GM12878 (cell line): Measurements from ENCODE around the gene TRAF3IP3. TPM values are rescaled to one million over a fixed set of nuclear protein-coding genes. Genes with fewer than 3 reads are reported as not detected.

Experiments
- ATAC-seq: fragments of 200-7000 bp; cut with Tn5 transposase; 3 replicates; pipeline ENCODE4 v1.9.1; 2020; ENCODE audit warnings: mild to moderate bottlenecking, moderate library complexity
- BruUV-seq: library from RNA; stranded (reverse); fragments of 400-500 nt; replicated peaks from 2 replicates; lab custom pipeline; 2021; lab: Mats Ljungman, UMichigan
- CTCF ChIA-PET: fragments of 300-600 bp; sonication (Branson Sonifier 250); formaldehyde crosslinking; extraction: SDS; loops from one replicate; lab custom pipeline; 2021; ENCODE audit warnings: inconsistent platforms; lab: Yijun Ruan, JAX
- POLR2A ChIA-PET: fragments of 350-600 bp; formaldehyde crosslinking; extraction: SDS; loops from one replicate; lab custom pipeline; 2021; ENCODE audit warnings: inconsistent platforms; lab: Charles Lee
- RAD21 ChIA-PET: fragments of 300-600 bp; sonication (Branson Sonifier 250); formaldehyde crosslinking; loops from one replicate; lab custom pipeline; 2023; ENCODE audit warnings: antibody characterized with exemption; ENCODE audit not compliant: unreplicated experiment; lab: Charles Lee
- SMC1A ChIA-PET: fragments of 300-600 bp; sonication (Branson Sonifier 250); formaldehyde crosslinking; loops from one replicate; lab custom pipeline; 2023; ENCODE audit not compliant: unreplicated experiment, uncharacterized antibody; lab: Charles Lee
- DNase-seq: peaks from one replicate; pipeline ENCODE4 v3.0.0-alpha.2; 2011; ENCODE audit warnings: low read depth, low spot score
- FAIRE-seq: peaks from 3 replicates; lab custom pipeline; 2011; peaks lifted over from hg19 to GRCh38; lab: Jason Lieb, UNC
- H2AFZ ChIP-seq: 2 replicates; pipeline ENCODE4 v1.6.0; 2011; ENCODE audit warnings: low read depth, low read length, control low read depth; ENCODE audit not compliant: control insufficient read depth
- H3K27ac ChIP-seq: 2 replicates; pipeline ENCODE4 v1.5.1; 2011; ENCODE audit warnings: control low read depth; ENCODE audit not compliant: control insufficient read depth, insufficient read depth
- H3K27me3 ChIP-seq, 2 experiments: replicated peaks in 1 of 2; 2 replicates each; pipeline versions ENCODE4 v1.6.0 to v1.6.1; 2011; ENCODE audit warnings: low read length in 1 of 2; ENCODE audit not compliant: control insufficient read depth in 2 of 2, insufficient read depth in 2 of 2
- H3K36me3 ChIP-seq, 2 experiments: 2 replicates each; pipeline ENCODE4 v1.5.1; 2011; ENCODE audit warnings: low read length in 1 of 2; ENCODE audit not compliant: control insufficient read depth in 2 of 2, insufficient read depth in 2 of 2
- H3K4me1 ChIP-seq: 2 replicates; pipeline ENCODE4 v1.6.1; 2011; ENCODE audit warnings: mild to moderate bottlenecking, low read length, moderate library complexity, mixed read lengths; ENCODE audit not compliant: control insufficient read depth, insufficient read depth
- H3K4me2 ChIP-seq: 2 replicates; pipeline ENCODE4 v1.6.0; 2011; ENCODE audit warnings: control low read depth; ENCODE audit not compliant: control insufficient read depth, insufficient read depth
- H3K4me3 ChIP-seq: fragments of 200-600 bp; sonication (generic); 2 replicates; pipeline ENCODE4 v1.5.1; 2016
- H3K79me2 ChIP-seq: 2 replicates; pipeline ENCODE4 v1.6.0; 2011; ENCODE audit warnings: low read length; ENCODE audit not compliant: control insufficient read depth, insufficient read depth
- H3K9ac ChIP-seq: 2 replicates; pipeline ENCODE4 v1.8.0; 2011; ENCODE audit warnings: low read length, control low read depth, mixed read lengths; ENCODE audit not compliant: control insufficient read depth, insufficient read depth
- H3K9me3 ChIP-seq: replicated peaks from 3 replicates; pipeline ENCODE4 v1.5.1; 2011; ENCODE audit warnings: mild to moderate bottlenecking, low read length; ENCODE audit not compliant: control insufficient read depth, insufficient read depth
- H4K20me1 ChIP-seq: 2 replicates; pipeline ENCODE4 v1.6.0; 2011; ENCODE audit not compliant: control insufficient read depth, insufficient read depth
- BACH1 ChIP-seq: fragments of 450-650 bp; IDR thresholded peaks from 2 replicates; pipeline ENCODE4 v1.6.1; 2017; ENCODE audit warnings: mild to moderate bottlenecking, borderline replicate concordance
- EP300 ChIP-seq, 2 experiments: fragments of 150-350 bp in 1 of 2; IDR thresholded peaks; 2 replicates each; pipeline ENCODE4 v1.6.1; 2011 to 2012; ENCODE audit warnings: low read depth in 2 of 2, low read length in 2 of 2, borderline replicate concordance in 1 of 2, improper control_type of control experiment in 1 of 2, inconsistent platforms in 1 of 2; ENCODE audit not compliant: control insufficient read depth in 1 of 2
- FOS ChIP-seq: IDR thresholded peaks from 3 replicates; pipeline ENCODE4 v1.6.1; 2011; ENCODE audit warnings: borderline replicate concordance; ENCODE audit not compliant: insufficient read length; ENCODE audit errors: extremely low read depth
- KAT2A ChIP-seq: conservative IDR thresholded peaks from 2 replicates; pipeline ENCODE4 v1.6.1; 2011; ENCODE audit warnings: low read depth, low read length; ENCODE audit not compliant: control insufficient read depth
- NBN ChIP-seq: fragments of 450-650 bp; IDR thresholded peaks from 2 replicates; pipeline ENCODE4 v1.6.1; 2016
- NR2C1 ChIP-seq: fragments of 450-650 bp; IDR thresholded peaks from 2 replicates; pipeline ENCODE4 v1.6.1; 2017; ENCODE audit warnings: antibody characterized with exemption, mild to moderate bottlenecking, moderate library complexity
- RUNX3 ChIP-seq: IDR thresholded peaks from 2 replicates; pipeline ENCODE4 v1.6.1; 2012; ENCODE audit warnings: low read length, inconsistent platforms
- SMAD5 ChIP-seq: IDR thresholded peaks from 2 replicates; pipeline ENCODE4 v1.6.1; 2016; ENCODE audit warnings: antibody characterized with exemption, low read depth
- ZNF207 ChIP-seq: fragments of 450-650 bp; IDR thresholded peaks from 2 replicates; pipeline ENCODE4 v1.6.1; 2014; ENCODE audit warnings: antibody characterized with exemption, mild to moderate bottlenecking, borderline replicate concordance
- ZNF274 ChIP-seq: IDR thresholded peaks from one replicate; pipeline ENCODE4 v1.8.0; 2011; ENCODE audit not compliant: insufficient read length, insufficient read depth
- in situ Hi-C: fragments of 300-500 bp; cut with MboI; formaldehyde crosslinking; loops from 9 replicates; pipeline ENCODE4 v1.14.3; 2018; ENCODE audit warnings: mixed read lengths
- intact Hi-C: fragments of 100-400 bp; cut with micrococcal nuclease; formaldehyde crosslinking; loops from one replicate; pipeline ENCODE4 v1.14.2; 2022; ENCODE audit not compliant: unreplicated experiment
- polyA plus RNA-seq, 11 experiments: library from polyadenylated mRNA; depleted of rRNA in 4 of 11; unstranded in 6 of 11; stranded (reverse) in 5 of 11; fragments of >200 nt; fragmentation: Nextera tagmentation in 4 of 11; fragmentation: Illumina TruSeq in 1 of 11; extraction: Ambion mirVana in 4 of 11; extraction: Trizol in 1 of 11; gene quantifications; 1 replicate in 1 of 11; 2 replicates in 10 of 11; pipeline versions ENCODE4 v1.2.1 to v1.2.3, GENCODE V29; 2011 to 2016; ENCODE audit warnings: inconsistent platforms in 2 of 11, missing spikeins in 2 of 11, low read depth in 1 of 11
- total RNA-seq, 4 experiments: library from RNA; depleted of rRNA in 3 of 4; stranded (reverse); fragments of >200 nt in 3 of 4; fragmentation: Illumina TruSeq in 1 of 4; extraction: Trizol in 1 of 4; gene quantifications; 2 replicates each; pipeline versions ENCODE4 v1.2.1 to v1.2.3, GENCODE V29; 2013 to 2021
- TF ChIP-seq, protein P1 (sequence below): fragments of 450-650 bp; IDR thresholded peaks from 2 replicates; pipeline ENCODE4 v1.6.1; 2017; ENCODE audit warnings: mild to moderate bottlenecking, low read depth, inconsistent platforms; ENCODE audit not compliant: poor library complexity, severe bottlenecking
- TF ChIP-seq, protein P2 (sequence below): IDR thresholded peaks from 2 replicates; pipeline ENCODE4 v1.6.1; 2011; ENCODE audit warnings: low read depth, mild to moderate bottlenecking, low read length, moderate library complexity, borderline replicate concordance; ENCODE audit errors: extremely low read depth
- TF ChIP-seq, protein P3 (sequence below): fragments of 450-650 bp; IDR thresholded peaks from 2 replicates; pipeline ENCODE4 v1.6.1; 2017; ENCODE audit warnings: borderline replicate concordance
- TF ChIP-seq, protein P4 (sequence below): fragments of 450-650 bp; IDR thresholded peaks from 2 replicates; pipeline ENCODE4 v1.6.1; 2016; ENCODE audit warnings: mild to moderate bottlenecking
- TF ChIP-seq, protein P5 (sequence below): fragments of 450-650 bp; conservative IDR thresholded peaks from 2 replicates; pipeline ENCODE4 v1.6.1; 2017; ENCODE audit warnings: mild to moderate bottlenecking, moderate library complexity

TRAF3IP3 gene
- total and polyA plus RNA-seq, 10 of the 15 experiments (the other 5 are each of a cell fraction or from before 2014, with no cell fraction given) = 61.6 to 121 (median 96.5) TPM

DNA sequence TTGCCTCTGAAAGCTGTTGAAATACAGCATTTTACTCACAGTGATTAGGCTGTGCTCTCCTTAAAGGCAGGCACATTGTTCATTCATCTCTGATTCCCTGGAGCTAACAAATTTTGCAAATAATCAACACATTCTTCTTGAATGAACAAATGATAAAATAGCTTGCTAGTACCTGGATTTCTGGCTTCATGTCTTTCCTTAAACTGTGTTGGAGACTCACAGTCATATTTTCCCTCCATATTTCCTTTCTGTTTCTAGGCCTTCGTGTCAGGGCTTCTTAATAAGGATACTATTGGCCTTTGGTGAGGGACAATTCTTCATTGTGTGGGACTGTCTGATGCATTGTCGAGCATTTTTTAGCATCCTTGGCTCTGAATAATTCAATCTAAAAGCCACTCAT is 41.5 kb upstream of the TRAF3IP3 start (continued):
- TF ChIP-seq SMAD5 (no peak), ZNF274 (no peak)
- TF ChIP-seq, protein P1, sequence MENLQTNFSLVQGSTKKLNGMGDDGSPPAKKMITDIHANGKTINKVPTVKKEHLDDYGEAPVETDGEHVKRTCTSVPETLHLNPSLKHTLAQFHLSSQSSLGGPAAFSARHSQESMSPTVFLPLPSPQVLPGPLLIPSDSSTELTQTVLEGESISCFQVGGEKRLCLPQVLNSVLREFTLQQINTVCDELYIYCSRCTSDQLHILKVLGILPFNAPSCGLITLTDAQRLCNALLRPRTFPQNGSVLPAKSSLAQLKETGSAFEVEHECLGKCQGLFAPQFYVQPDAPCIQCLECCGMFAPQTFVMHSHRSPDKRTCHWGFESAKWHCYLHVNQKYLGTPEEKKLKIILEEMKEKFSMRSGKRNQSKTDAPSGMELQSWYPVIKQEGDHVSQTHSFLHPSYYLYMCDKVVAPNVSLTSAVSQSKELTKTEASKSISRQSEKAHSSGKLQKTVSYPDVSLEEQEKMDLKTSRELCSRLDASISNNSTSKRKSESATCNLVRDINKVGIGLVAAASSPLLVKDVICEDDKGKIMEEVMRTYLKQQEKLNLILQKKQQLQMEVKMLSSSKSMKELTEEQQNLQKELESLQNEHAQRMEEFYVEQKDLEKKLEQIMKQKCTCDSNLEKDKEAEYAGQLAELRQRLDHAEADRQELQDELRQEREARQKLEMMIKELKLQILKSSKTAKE = no peak

DNA sequence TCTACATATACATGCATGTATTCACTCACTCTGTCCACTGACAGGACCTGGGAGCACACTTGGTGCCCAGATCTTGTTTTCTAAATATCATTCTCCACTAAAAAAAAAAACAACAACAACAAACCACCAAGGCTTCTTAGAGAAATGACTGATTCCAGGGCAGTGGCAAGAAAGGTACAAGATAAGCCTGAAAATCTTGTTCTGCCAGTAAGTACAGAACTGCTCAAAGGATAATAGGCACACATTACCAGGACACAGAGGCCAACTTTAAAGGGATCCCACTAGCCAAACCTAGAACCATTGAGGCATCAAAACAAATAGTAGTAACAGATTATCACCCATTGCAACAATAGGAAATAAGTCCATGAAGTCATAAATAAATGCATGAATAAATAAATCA is 40.5 kb upstream of the TRAF3IP3 start:
- DNase-seq (no peak), FAIRE-seq (no peak), ATAC-seq (no peak)
- CTCF ChIA-PET = no interaction called here
- POLR2A ChIA-PET = no interaction called here
- BruUV-seq = no TSS peak
- no peak overlapping the region for H3K4me3 ChIP-seq
- no peaks in the 10 kb centered on the region for H3K79me2 ChIP-seq
- in situ Hi-C loops (no loop called here), intact Hi-C loops (no loop called here)
- no peaks in the 10 kb centered on the region for H3K27me3 ChIP-seq
- no peaks in the 10 kb centered on the region for H3K36me3 ChIP-seq
- H3K4me1 ChIP-seq = no peaks in the 10 kb centered on the region
- SMC1A ChIA-PET = no interaction called here
- RAD21 ChIA-PET = no interaction called here
- no peak overlapping the region for H3K27ac ChIP-seq
- H2AFZ ChIP-seq = no peak overlapping the region
- H3K4me2 ChIP-seq = no peak overlapping the region
- no peak overlapping the region for H3K9ac ChIP-seq
- H3K9me3 ChIP-seq = no peaks in the 10 kb centered on the region
- no peaks in the 10 kb centered on the region for H4K20me1 ChIP-seq
- TF ChIP-seq, protein P2, sequence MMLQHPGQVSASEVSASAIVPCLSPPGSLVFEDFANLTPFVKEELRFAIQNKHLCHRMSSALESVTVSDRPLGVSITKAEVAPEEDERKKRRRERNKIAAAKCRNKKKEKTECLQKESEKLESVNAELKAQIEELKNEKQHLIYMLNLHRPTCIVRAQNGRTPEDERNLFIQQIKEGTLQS = no peak
- TF ChIP-seq, protein P3, sequence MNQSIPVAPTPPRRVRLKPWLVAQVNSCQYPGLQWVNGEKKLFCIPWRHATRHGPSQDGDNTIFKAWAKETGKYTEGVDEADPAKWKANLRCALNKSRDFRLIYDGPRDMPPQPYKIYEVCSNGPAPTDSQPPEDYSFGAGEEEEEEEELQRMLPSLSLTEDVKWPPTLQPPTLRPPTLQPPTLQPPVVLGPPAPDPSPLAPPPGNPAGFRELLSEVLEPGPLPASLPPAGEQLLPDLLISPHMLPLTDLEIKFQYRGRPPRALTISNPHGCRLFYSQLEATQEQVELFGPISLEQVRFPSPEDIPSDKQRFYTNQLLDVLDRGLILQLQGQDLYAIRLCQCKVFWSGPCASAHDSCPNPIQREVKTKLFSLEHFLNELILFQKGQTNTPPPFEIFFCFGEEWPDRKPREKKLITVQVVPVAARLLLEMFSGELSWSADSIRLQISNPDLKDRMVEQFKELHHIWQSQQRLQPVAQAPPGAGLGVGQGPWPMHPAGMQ = no peak
- TF ChIP-seq FOS (no peak), EP300 (IDR thresholded peaks at IDR 0.05; ENCODE audit: borderline replicate concordance in 1 of 2, control insufficient read depth in 1 of 2, low read depth in 2 of 2, low read length in 2 of 2) (no peak), KAT2A (no peak), BACH1 (no peak), NBN (no peak), NR2C1 (no peak), RUNX3 (no peak), SMAD5 (no peak), ZNF207 (no peak)
- TF ChIP-seq, protein P4, sequence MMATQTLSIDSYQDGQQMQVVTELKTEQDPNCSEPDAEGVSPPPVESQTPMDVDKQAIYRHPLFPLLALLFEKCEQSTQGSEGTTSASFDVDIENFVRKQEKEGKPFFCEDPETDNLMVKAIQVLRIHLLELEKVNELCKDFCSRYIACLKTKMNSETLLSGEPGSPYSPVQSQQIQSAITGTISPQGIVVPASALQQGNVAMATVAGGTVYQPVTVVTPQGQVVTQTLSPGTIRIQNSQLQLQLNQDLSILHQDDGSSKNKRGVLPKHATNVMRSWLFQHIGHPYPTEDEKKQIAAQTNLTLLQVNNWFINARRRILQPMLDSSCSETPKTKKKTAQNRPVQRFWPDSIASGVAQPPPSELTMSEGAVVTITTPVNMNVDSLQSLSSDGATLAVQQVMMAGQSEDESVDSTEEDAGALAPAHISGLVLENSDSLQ = no peak
- TF ChIP-seq, protein P5, sequence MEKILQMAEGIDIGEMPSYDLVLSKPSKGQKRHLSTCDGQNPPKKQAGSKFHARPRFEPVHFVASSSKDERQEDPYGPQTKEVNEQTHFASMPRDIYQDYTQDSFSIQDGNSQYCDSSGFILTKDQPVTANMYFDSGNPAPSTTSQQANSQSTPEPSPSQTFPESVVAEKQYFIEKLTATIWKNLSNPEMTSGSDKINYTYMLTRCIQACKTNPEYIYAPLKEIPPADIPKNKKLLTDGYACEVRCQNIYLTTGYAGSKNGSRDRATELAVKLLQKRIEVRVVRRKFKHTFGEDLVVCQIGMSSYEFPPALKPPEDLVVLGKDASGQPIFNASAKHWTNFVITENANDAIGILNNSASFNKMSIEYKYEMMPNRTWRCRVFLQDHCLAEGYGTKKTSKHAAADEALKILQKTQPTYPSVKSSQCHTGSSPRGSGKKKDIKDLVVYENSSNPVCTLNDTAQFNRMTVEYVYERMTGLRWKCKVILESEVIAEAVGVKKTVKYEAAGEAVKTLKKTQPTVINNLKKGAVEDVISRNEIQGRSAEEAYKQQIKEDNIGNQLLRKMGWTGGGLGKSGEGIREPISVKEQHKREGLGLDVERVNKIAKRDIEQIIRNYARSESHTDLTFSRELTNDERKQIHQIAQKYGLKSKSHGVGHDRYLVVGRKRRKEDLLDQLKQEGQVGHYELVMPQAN = no peak
